ENCODE measurements around the gene MYO5B.
"Not testable (repeated sequence)": the region's sequence is repeated elsewhere in the genome, so short reads cannot be mapped to it uniquely, and the experiment has no call there.

MYO5B gene

DNA sequence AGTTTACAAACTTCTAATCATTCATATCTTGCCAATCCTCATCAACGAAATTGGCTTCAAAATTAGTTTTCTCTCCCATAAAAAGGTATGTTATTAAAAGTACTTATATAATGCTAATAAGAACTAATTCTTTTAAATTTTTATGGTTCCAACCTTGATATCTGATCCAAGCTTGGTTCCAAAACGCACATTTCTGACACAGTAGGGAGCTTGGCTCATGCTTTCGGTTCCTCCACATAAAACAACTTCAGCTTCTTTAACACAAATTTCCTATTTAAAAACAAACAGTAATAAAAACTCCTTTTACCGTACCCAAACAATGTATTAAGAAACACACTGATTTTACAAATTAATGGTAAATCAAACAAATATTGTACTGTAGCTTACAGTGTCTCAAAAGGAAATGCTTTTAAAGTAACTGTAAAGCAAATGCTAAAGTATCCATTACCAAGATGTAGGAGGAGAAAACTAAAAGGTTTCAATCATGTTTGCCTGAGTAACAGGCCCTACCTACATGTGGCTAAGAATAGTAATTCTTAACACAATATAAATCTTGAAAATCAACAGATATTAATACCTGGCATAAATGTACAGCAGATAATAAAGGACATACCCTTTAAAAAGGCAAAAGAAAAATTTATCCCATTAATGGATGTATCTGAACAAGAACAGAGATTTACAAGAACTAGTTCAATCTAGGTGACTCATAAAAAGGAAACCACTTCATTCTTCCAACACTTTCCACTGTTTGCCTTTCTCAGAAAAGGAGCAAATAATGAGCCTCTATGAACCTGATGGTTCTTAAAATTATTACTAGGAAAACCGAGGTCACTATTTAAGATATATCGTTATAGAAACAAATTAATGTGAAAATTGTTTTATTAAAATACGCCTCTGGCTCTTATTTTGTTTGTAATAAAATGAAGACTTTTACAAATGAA is 399.1 kb downstream of the MYO5B start:
- no peaks in the 10 kb centered on the region for H3K36me3 ChIP-seq (ENCODE audit: insufficient read depth)
- no peak overlapping the region for H3K27ac ChIP-seq
- TF ChIP-seq, protein P1, sequence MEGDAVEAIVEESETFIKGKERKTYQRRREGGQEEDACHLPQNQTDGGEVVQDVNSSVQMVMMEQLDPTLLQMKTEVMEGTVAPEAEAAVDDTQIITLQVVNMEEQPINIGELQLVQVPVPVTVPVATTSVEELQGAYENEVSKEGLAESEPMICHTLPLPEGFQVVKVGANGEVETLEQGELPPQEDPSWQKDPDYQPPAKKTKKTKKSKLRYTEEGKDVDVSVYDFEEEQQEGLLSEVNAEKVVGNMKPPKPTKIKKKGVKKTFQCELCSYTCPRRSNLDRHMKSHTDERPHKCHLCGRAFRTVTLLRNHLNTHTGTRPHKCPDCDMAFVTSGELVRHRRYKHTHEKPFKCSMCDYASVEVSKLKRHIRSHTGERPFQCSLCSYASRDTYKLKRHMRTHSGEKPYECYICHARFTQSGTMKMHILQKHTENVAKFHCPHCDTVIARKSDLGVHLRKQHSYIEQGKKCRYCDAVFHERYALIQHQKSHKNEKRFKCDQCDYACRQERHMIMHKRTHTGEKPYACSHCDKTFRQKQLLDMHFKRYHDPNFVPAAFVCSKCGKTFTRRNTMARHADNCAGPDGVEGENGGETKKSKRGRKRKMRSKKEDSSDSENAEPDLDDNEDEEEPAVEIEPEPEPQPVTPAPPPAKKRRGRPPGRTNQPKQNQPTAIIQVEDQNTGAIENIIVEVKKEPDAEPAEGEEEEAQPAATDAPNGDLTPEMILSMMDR (conservative IDR thresholded peaks at IDR 0.05; ENCODE audit: low read depth, low read length) = no peak
- H3K4me2 ChIP-seq = no peak overlapping the region
- no peak overlapping the region for H2AFZ ChIP-seq (ENCODE audit: low read depth)
- H3K9ac ChIP-seq = no peak overlapping the region
- H3K27me3 ChIP-seq (ENCODE audit: insufficient read depth, low read depth) = no peaks in the 10 kb centered on the region
- H3K79me2 ChIP-seq (ENCODE audit: insufficient read depth, low read depth) = no peaks in the 10 kb centered on the region
- no peak overlapping the region for H3K4me3 ChIP-seq (IDR thresholded peaks at IDR 0.05; ENCODE audit: insufficient read depth, low read depth, low read length)
- H4K20me1 ChIP-seq (ENCODE audit: insufficient read depth) = no peaks in the 10 kb centered on the region
- H3K4me1 ChIP-seq (ENCODE audit: low read depth, poor library complexity, severe bottlenecking) = no peaks in the 10 kb centered on the region

DNA sequence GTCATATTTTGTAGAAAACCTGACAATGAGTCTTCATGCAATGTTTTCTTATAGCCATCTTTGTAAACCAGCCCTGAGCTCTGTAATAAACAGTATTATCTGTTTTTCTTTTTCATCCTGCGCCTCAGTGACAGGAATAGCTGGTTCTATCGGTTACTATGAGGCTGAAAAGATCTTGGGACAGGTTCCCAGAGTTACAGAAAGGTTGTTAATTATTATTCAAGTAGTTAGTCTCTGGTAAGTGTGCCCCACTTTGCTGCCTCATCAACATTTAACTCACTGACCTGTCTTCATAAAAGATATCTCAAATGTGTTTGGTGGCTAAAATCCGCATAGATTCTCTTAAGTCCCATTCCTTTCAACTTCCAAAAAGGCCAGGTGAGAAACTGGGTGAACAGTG is 400.2 kb downstream of the MYO5B start:
- Histone ChIP-seq H3K4me3 (IDR thresholded peaks at IDR 0.05; ENCODE audit: insufficient read depth, low read depth, low read length) (no peak overlapping the region), H2AFZ (ENCODE audit: low read depth) (no peak overlapping the region), H3K36me3 (ENCODE audit: insufficient read depth) (no peaks in the 10 kb centered on the region), H3K4me2 (no peak overlapping the region), H3K27ac (no peak overlapping the region), H3K27me3 (ENCODE audit: insufficient read depth, low read depth) (no peaks in the 10 kb centered on the region), H3K9ac (no peak overlapping the region), H4K20me1 (ENCODE audit: insufficient read depth) (no peaks in the 10 kb centered on the region), H3K4me1 (ENCODE audit: low read depth, poor library complexity, severe bottlenecking) (no peaks in the 10 kb centered on the region), H3K79me2 (ENCODE audit: insufficient read depth, low read depth) (no peaks in the 10 kb centered on the region)
- TF ChIP-seq, protein P1 (conservative IDR thresholded peaks at IDR 0.05; ENCODE audit: low read depth, low read length) = no peak

DNA sequence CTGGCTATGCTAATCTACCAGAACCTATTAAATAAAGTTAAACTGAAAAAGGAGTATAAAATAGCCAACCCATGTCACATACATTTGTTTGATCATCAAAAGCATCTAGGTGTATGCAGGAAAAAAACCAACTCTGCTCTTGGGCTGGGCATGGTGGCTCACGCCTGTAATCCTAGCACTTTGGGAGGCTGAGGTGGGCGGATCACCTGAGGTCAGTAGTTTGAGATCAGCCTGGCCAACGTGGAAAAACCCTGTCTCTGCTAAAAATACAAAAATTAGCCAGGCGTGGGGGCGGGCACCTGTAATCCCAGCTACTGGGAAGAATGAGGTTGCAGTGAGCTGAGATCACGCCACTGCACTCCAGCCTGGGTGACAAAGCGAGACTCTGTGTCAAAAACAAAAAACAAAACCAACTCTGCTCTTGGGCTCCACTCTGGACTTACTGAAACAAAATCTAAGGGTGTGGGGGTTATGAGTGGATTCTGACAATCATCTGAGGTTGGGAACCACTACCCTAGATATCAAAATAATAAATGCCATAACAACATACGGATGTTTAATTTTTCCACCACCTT is 405.3 kb downstream of the MYO5B start:
- not testable (repeated sequence) for H3K27ac ChIP-seq; H3K9ac ChIP-seq; H3K36me3 ChIP-seq (ENCODE audit: insufficient read depth); H3K4me3 ChIP-seq (IDR thresholded peaks at IDR 0.05; ENCODE audit: insufficient read depth, low read depth, low read length); H3K79me2 ChIP-seq (ENCODE audit: insufficient read depth, low read depth); H2AFZ ChIP-seq (ENCODE audit: low read depth); H3K27me3 ChIP-seq (ENCODE audit: insufficient read depth, low read depth); H3K4me2 ChIP-seq; H4K20me1 ChIP-seq (ENCODE audit: insufficient read depth)
- peaks cover 14% of the 10 kb centered on the region for H3K4me1 ChIP-seq (ENCODE audit: low read depth, poor library complexity, severe bottlenecking)

DNA sequence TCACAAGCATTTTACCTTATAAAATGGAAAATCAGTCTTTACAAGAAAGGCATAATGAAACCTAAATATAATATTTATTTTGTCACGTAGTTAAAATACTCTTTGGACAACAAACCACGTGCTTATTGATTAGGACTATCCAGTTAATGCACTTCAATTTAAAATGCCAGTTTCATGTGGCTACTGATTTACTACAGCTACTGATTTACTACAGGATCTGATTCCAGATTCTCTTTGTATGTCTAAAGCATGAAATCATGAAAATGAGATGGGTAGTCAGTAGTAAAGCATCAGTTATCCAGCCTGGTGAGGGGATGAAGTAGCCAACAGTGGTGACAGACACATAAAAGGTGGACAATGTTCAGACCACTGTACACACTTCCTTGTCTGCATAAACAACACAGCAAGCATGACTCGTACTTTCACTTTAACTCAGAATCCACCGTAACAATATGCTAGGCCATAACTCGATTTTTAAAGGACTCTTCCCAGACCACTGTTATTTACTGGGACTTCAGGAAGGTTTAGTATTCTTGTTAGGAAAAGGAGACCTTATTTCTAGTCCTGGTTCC is 406.5 kb downstream of the MYO5B start:
- Histone ChIP-seq H3K4me3 (IDR thresholded peaks at IDR 0.05; ENCODE audit: insufficient read depth, low read depth, low read length) (no peak overlapping the region), H3K4me2 (peak overlapping the region; percentile 18; the same call in 1 of the 2 replicates), H3K4me1 (ENCODE audit: low read depth, poor library complexity, severe bottlenecking) (peaks cover 19% of the 10 kb centered on the region), H4K20me1 (ENCODE audit: insufficient read depth) (no peaks in the 10 kb centered on the region), H3K9ac (no peak overlapping the region), H2AFZ (ENCODE audit: low read depth) (no peak overlapping the region), H3K27ac (peak overlapping the region; percentile 18; the same call in 1 of the 2 replicates), H3K79me2 (ENCODE audit: insufficient read depth, low read depth) (no peaks in the 10 kb centered on the region), H3K27me3 (ENCODE audit: insufficient read depth, low read depth) (no peaks in the 10 kb centered on the region), H3K36me3 (ENCODE audit: insufficient read depth) (no peaks in the 10 kb centered on the region)
- TF ChIP-seq, protein P1 (conservative IDR thresholded peaks at IDR 0.05; ENCODE audit: low read depth, low read length) = no peak
